Measurements from ENCODE around the gene RNF224. TPM values are rescaled to one million over a fixed set of nuclear protein-coding genes. Genes with fewer than 3 reads are reported as not detected.

The RNF224 gene
- total and polyA plus RNA-seq, 2 of the 13 experiments (the other 11 are each of a cell fraction or from before 2014, with no cell fraction given) = 0.09 TPM; not detected in 1

DNA sequence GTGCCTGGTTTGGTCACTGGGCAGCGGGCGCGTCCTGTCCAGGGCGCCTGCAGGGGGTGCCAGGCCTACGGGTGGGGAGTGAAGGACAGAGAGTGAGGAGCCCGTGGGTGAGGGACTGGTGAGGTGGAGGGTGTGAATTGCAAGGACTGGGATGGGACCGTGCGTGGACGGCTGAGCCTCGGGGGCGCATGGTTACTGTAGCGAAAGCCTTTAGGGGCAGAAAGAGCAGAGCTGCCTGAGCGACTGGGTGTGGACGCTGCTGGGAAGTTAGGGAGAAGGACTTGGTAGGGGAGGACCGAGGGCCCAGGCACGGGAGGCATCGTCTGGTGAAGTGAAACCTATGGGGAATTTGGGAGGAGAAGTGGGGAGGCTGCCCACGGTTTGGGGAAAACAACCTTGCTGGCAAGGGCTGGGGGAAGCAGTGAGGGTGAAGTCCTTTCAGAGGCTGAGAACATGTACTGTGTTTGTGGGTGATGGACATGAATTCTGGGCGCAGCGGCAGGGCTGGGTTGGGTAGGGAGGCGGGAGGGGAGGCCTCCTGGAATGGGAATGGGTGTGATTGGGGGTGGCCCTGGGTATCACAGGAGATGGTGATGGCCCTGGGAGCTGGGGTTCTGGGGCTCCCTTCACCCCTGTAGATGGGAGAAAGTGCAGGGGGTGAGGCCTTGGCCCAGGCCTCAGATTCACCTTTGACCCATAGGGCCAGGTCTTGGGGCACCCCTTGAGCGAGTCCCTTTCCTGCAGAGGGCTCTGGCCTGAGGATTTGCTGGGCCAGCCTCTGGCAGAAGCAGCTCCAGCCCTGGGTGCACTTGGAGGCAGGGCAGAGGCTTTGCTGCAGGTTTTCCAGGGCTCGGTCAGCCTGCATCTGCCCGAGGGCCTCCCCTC, 48.5 kb downstream of the RNF224 start (continued):
- TF ChIP-seq ZHX2 (IDR thresholded peaks at IDR 0.05; ENCODE audit: low read depth) (no peak), ZHX2 (CRISPR knock-in tag; IDR thresholded peaks at IDR 0.05; ENCODE audit: borderline replicate concordance) (no peak), ZFP90 (CRISPR knock-in tag; IDR thresholded peaks at IDR 0.05; ENCODE audit: borderline replicate concordance) (0 out of 2 replicates have a peak, but pooled peaks have one; percentile 38), XRCC5 (optimal IDR thresholded peaks at IDR 0.05; ENCODE audit: low read length) (peak; percentile 18), HNRNPL (IDR thresholded peaks at IDR 0.05; ENCODE audit: low read depth, low read length) (peak; percentile 82; the same call in 1 of the 2 replicates)
- TF ChIP-seq, protein P1, sequence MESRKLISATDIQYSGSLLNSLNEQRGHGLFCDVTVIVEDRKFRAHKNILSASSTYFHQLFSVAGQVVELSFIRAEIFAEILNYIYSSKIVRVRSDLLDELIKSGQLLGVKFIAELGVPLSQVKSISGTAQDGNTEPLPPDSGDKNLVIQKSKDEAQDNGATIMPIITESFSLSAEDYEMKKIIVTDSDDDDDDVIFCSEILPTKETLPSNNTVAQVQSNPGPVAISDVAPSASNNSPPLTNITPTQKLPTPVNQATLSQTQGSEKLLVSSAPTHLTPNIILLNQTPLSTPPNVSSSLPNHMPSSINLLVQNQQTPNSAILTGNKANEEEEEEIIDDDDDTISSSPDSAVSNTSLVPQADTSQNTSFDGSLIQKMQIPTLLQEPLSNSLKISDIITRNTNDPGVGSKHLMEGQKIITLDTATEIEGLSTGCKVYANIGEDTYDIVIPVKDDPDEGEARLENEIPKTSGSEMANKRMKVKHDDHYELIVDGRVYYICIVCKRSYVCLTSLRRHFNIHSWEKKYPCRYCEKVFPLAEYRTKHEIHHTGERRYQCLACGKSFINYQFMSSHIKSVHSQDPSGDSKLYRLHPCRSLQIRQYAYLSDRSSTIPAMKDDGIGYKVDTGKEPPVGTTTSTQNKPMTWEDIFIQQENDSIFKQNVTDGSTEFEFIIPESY (CRISPR knock-in tag; IDR thresholded peaks at IDR 0.05) = peak; percentile 93
